OCI-LY7 (cell line): ENCODE measurements around the gene CHRNA3. TPM values are rescaled to one million over a fixed set of nuclear protein-coding genes. Genes with fewer than 3 reads are reported as not detected.

ENCODE experiments used
- BruUV-seq: library from RNA; stranded (reverse); fragments of 400-500 nt; replicated peaks from 2 replicates; lab custom pipeline; 2021; lab: Mats Ljungman, UMichigan
- CTCF ChIA-PET: fragments of 300-600 bp; sonication (Branson Sonifier 250); formaldehyde crosslinking; loops from one replicate; lab custom pipeline; 2022; ENCODE audit warnings: antibody characterized with exemption; ENCODE audit not compliant: unreplicated experiment; lab: Charles Lee
- POLR2A ChIA-PET: fragments of 300-600 bp; sonication (Branson Sonifier 250); formaldehyde crosslinking; loops from one replicate; lab custom pipeline; 2022; ENCODE audit warnings: antibody characterized with exemption; lab: Charles Lee
- DNase-seq: peaks from one replicate; pipeline ENCODE4 v3.0.0-alpha.2; 2015; ENCODE audit warnings: low spot score
- H2AFZ ChIP-seq: fragments of 200-600 bp; sonication (generic), shearing (Covaris generic); 2 replicates; pipeline ENCODE4 v1.6.1; 2014; ENCODE audit warnings: mild to moderate bottlenecking, antibody characterized with exemption, low read length, moderate library complexity
- H3K27ac ChIP-seq: fragments of 200-600 bp; sonication (generic); 2 replicates; pipeline ENCODE4 v1.5.1; 2014; ENCODE audit warnings: mixed run types, low read depth, mild to moderate bottlenecking, moderate library complexity, low read length, inconsistent platforms; ENCODE audit not compliant: poor library complexity, severe bottlenecking
- H3K36me3 ChIP-seq: fragments of 200-600 bp; sonication (generic); 2 replicates; pipeline ENCODE4 v1.6.1; 2014; ENCODE audit warnings: mild to moderate bottlenecking, antibody characterized with exemption, low read length, moderate library complexity, mixed read lengths; ENCODE audit not compliant: insufficient read depth
- H3K4me1 ChIP-seq: fragments of 200-600 bp; sonication (generic); 2 replicates; pipeline ENCODE4 v1.5.1; 2014; ENCODE audit warnings: mild to moderate bottlenecking, low read length; ENCODE audit not compliant: insufficient read depth, poor library complexity, severe bottlenecking
- H3K4me2 ChIP-seq: fragments of 200-600 bp; sonication (generic); 2 replicates; pipeline ENCODE4 v1.6.1; 2014; ENCODE audit warnings: mild to moderate bottlenecking, low read length
- H3K4me3 ChIP-seq: fragments of 200-600 bp; sonication (generic); 2 replicates; pipeline ENCODE4 v1.5.1; 2014; ENCODE audit warnings: mild to moderate bottlenecking, low read depth, low read length; ENCODE audit not compliant: poor library complexity, severe bottlenecking
- H3K79me2 ChIP-seq: fragments of 200-600 bp; sonication (generic); 2 replicates; pipeline ENCODE4 v1.6.1; 2016; ENCODE audit warnings: low read depth, mild to moderate bottlenecking, low read length, moderate library complexity, mixed read lengths; ENCODE audit not compliant: insufficient read depth
- H3K9me2 ChIP-seq: fragments of 200-600 bp; sonication (generic); 2 replicates; pipeline ENCODE4 v1.6.1; 2016; ENCODE audit warnings: mild to moderate bottlenecking, low read length, mixed read lengths; ENCODE audit not compliant: insufficient read depth
- H3K9me3 ChIP-seq: fragments of 200-600 bp; sonication (generic); 2 replicates; pipeline ENCODE4 v1.6.1; 2014; ENCODE audit warnings: mild to moderate bottlenecking, mixed run types, low read length, mixed read lengths
- H4K20me1 ChIP-seq: fragments of 200-600 bp; sonication (generic); 2 replicates; pipeline ENCODE4 v1.6.1; 2014; ENCODE audit warnings: mild to moderate bottlenecking, antibody characterized with exemption, low read length, moderate library complexity, mixed read lengths; ENCODE audit not compliant: insufficient read depth
- CTCF ChIP-seq: fragments of 200-600 bp; sonication (generic); conservative IDR thresholded peaks from 2 replicates; pipeline ENCODE4 v1.5.1; 2014; ENCODE audit warnings: mild to moderate bottlenecking, antibody characterized with exemption, low read length, moderate library complexity, mixed read lengths
- EZH2phosphoT487 ChIP-seq: fragments of 200-600 bp; sonication (generic); IDR thresholded peaks from 2 replicates; pipeline ENCODE4 v1.6.1; 2018; ENCODE audit warnings: low read depth, borderline replicate concordance, mild to moderate bottlenecking, mixed run types, antibody characterized with exemption, low read length, moderate library complexity, mixed read lengths
- intact Hi-C: fragments of 100-400 bp; cut with micrococcal nuclease; formaldehyde crosslinking; loops from one replicate; pipeline ENCODE4 v1.10.0; 2022; ENCODE audit not compliant: unreplicated experiment
- total RNA-seq, 2 experiments: library from RNA; depleted of rRNA in 1 of 2; stranded (reverse); fragments of >200 nt in 1 of 2; shearing (Covaris generic) in 1 of 2; gene quantifications; 2 replicates each; pipeline ENCODE4 v1.2.3, GENCODE V29; 2014 to 2022

CHRNA3 gene
- total RNA-seq, 2 experiments from 2014 or later, result not detected

- H3K4me1 ChIP-seq, result no peaks in the 10 kb centered on the region
- ChIA-PET POLR2A (no interaction called here), CTCF (no interaction called here)
- BruUV-seq, result no TSS peak
- no peaks in the 10 kb centered on the region for H3K36me3 ChIP-seq
- H2AFZ ChIP-seq, result no peak overlapping the region
- no peaks in the 10 kb centered on the region for H3K9me3 ChIP-seq
- no peaks in the 10 kb centered on the region for H4K20me1 ChIP-seq
- H3K79me2 ChIP-seq, result no peaks in the 10 kb centered on the region
- no peak overlapping the region for H3K27ac ChIP-seq
- H3K9me2 ChIP-seq, result no peaks in the 10 kb centered on the region
- no peak overlapping the region for H3K4me2 ChIP-seq
- intact Hi-C loops, result no loop called here
- H3K4me3 ChIP-seq, result no peak overlapping the region
- no peak for TF ChIP-seq EZH2phosphoT487
- TF ChIP-seq CTCF, result no peak
- DNase-seq, result no peak
Observed at GRCh38 chr15:78662028-78662427, 41.2 kb upstream of the CHRNA3 start.

GRCh38 chr15:78661001-78661400, 40.2 kb upstream of the CHRNA3 start:
- POLR2A ChIA-PET, result no interaction called here
- Histone ChIP-seq H3K27ac (no peak overlapping the region), H3K9me2 (no peaks in the 10 kb centered on the region), H3K79me2 (no peaks in the 10 kb centered on the region), H2AFZ (no peak overlapping the region), H4K20me1 (no peaks in the 10 kb centered on the region), H3K4me2 (no peak overlapping the region), H3K9me3 (no peaks in the 10 kb centered on the region), H3K4me3 (no peak overlapping the region), H3K4me1 (no peaks in the 10 kb centered on the region), H3K36me3 (no peaks in the 10 kb centered on the region)
- TF ChIP-seq CTCF (no peak), EZH2phosphoT487 (no peak)
- BruUV-seq, result no TSS peak
- intact Hi-C loops, result no loop called here
- CTCF ChIA-PET, result interaction anchor here (0.6 kb wide), 1 partner anchor 1734 kb away, joined by 3 read pairs; no protein-coding TSS in a partner anchor
- DNase-seq, result no peak

- no TSS peak for BruUV-seq
- Histone ChIP-seq H3K9me3 (no peaks in the 10 kb centered on the region), H3K79me2 (no peaks in the 10 kb centered on the region), H3K27ac (no peak overlapping the region), H3K36me3 (no peaks in the 10 kb centered on the region), H3K4me1 (no peaks in the 10 kb centered on the region), H2AFZ (no peak overlapping the region), H3K9me2 (no peaks in the 10 kb centered on the region), H3K4me3 (no peak overlapping the region), H4K20me1 (no peaks in the 10 kb centered on the region), H3K4me2 (no peak overlapping the region)
- POLR2A ChIA-PET, result no interaction called here
- TF ChIP-seq EZH2phosphoT487, result no peak
- CTCF ChIA-PET, result interaction anchor here (0.6 kb wide), 1 partner anchor 1734 kb away, joined by 3 read pairs; no protein-coding TSS in a partner anchor
- intact Hi-C loops, result no loop called here
- DNase-seq, result no peak
Observed at GRCh38 chr15:78660584-78660983, 39.8 kb upstream of the CHRNA3 start.
